Raji (cell line): ENCODE measurements around the gene ZNF483.
A peak's percentile ranks its signal among the peaks of the same experiment; 100 is the strongest.

ENCODE experiments used
- POLR2A ChIP-seq: IDR thresholded peaks from 2 replicates; pipeline ENCODE4 v1.6.1; 2011; ENCODE audit warnings: low read depth, low read length, control low read depth; ENCODE audit not compliant: insufficient read depth

The ZNF483 gene

GRCh38 chr9:111525056-111525977, at the start of gene ZNF483:
ZNF483 (plus strand) TSS chr9:111525179; CDS start chr9:111527396, 2,217 bp downstream.
- TF ChIP-seq POLR2A: no peak

GRCh38 chr9:111475195-111475594, 49.8 kb upstream of the ZNF483 start:
- no peak for TF ChIP-seq POLR2A

- TF ChIP-seq POLR2A: no peak
Measured at GRCh38 chr9:111477677-111478076, 47.3 kb upstream of the ZNF483 start.

- no peak for TF ChIP-seq POLR2A
Measured at GRCh38 chr9:111481885-111482636, 42.9 kb upstream of the ZNF483 start.

GRCh38 chr9:111482694-111483438, 42.1 kb upstream of the ZNF483 start:
- peak; percentile 56 for TF ChIP-seq POLR2A

GRCh38 chr9:111483439-111483857, 41.5 kb upstream of the ZNF483 start:
- TF ChIP-seq POLR2A: no peak

- peak; percentile 69 for TF ChIP-seq POLR2A
Measured at GRCh38 chr9:111483858-111484571, 41.0 kb upstream of the ZNF483 start, which contains the start of gene ECPAS. ECPAS (minus strand) TSS chr9:111484383; CDS start chr9:111472918, 11,465 bp downstream.

GRCh38 chr9:111484572-111484894, 40.4 kb upstream of the ZNF483 start:
- no peak; the same call in 1 of the 2 replicates for TF ChIP-seq POLR2A

GRCh38 chr9:111501005-111501562, 23.9 kb upstream of the ZNF483 start:
- no peak for TF ChIP-seq POLR2A

GRCh38 chr9:111501648-111502047, 23.3 kb upstream of the ZNF483 start:
- TF ChIP-seq POLR2A: no peak

- no peak for TF ChIP-seq POLR2A
Measured at GRCh38 chr9:111502506-111502905, 22.5 kb upstream of the ZNF483 start.

- no peak for TF ChIP-seq POLR2A
Measured at GRCh38 chr9:111514967-111515366, 10.0 kb upstream of the ZNF483 start.

GRCh38 chr9:111516061-111516465, 8.9 kb upstream of the ZNF483 start:
- 0 out of 2 replicates have a peak, but pooled peaks have one; percentile 15 for TF ChIP-seq POLR2A

GRCh38 chr9:111524731-111525055, 286 bp upstream of the ZNF483 start:
- TF ChIP-seq POLR2A: no peak
